HEK293 (cell line): ENCODE results near the gene PARD6B.

ENCODE experiments used
- CTCF ChIA-PET: fragments of 350-600 bp; formaldehyde crosslinking; extraction: SDS; loops from one replicate; lab custom pipeline; 2021; ENCODE audit warnings: antibody characterized with exemption; lab: Yijun Ruan, JAX
- POLR2A ChIA-PET: fragments of 300-600 bp; formaldehyde crosslinking; extraction: SDS; loops from one replicate; lab custom pipeline; 2020; ENCODE audit warnings: antibody characterized with exemption, inconsistent platforms; lab: Yijun Ruan, JAX
- H3K27ac ChIP-seq: fragments of 200-500 bp; sonication (Bioruptor generic); 2 replicates; pipeline ENCODE4 v1.5.1; 2014; ENCODE audit warnings: low read depth, low read length, control low read depth, inconsistent platforms; ENCODE audit errors: extremely low read depth
- H3K36me3 ChIP-seq, 2 experiments: fragments of 200-500 bp in 1 of 2; sonication (Bioruptor generic) in 1 of 2; 1 replicate in 1 of 2; 2 replicates in 1 of 2; pipeline ENCODE4 v1.5.1; 2014 to 2017; ENCODE audit warnings: inconsistent platforms in 2 of 2, low read length in 2 of 2; ENCODE audit not compliant: control insufficient read depth in 2 of 2, insufficient read depth in 1 of 2
- H3K4me1 ChIP-seq: fragments of 200-500 bp; sonication (Bioruptor generic); 2 replicates; pipeline ENCODE4 v1.5.1; 2014; ENCODE audit warnings: mild to moderate bottlenecking, low read length, inconsistent platforms; ENCODE audit not compliant: control insufficient read depth, insufficient read depth
- H3K4me3 ChIP-seq: 2 replicates; pipeline ENCODE4 v1.5.1; 2011; ENCODE audit warnings: low read depth, mild to moderate bottlenecking, control low read depth, low read length, moderate library complexity
- H3K9me3 ChIP-seq: fragments of 200-500 bp; sonication (Bioruptor generic); 2 replicates; pipeline ENCODE4 v1.5.1; 2014; ENCODE audit warnings: low read depth, low read length, inconsistent platforms; ENCODE audit not compliant: control insufficient read depth, insufficient read depth
- ZBTB17 ChIP-seq: fragments of 450-650 bp; formaldehyde crosslinking; IDR thresholded peaks from 2 replicates; pipeline ENCODE4 v1.5.1; 2016; ENCODE audit warnings: missing biosample characterization, missing genetic modification characterization
- ZFHX2 ChIP-seq: fragments of 450-650 bp; formaldehyde crosslinking; conservative IDR thresholded peaks from 2 replicates; pipeline ENCODE4 v1.5.1; 2016; ENCODE audit warnings: missing biosample characterization, missing genetic modification characterization
- ZNF311 ChIP-seq: fragments of 450-650 bp; formaldehyde crosslinking; IDR thresholded peaks from 2 replicates; pipeline ENCODE4 v1.5.1; 2017; ENCODE audit warnings: missing biosample characterization, missing genetic modification characterization, borderline replicate concordance
- ZNF341 ChIP-seq: fragments of 450-650 bp; formaldehyde crosslinking; IDR thresholded peaks from 2 replicates; pipeline ENCODE4; 2016; ENCODE audit warnings: low read depth, missing biosample characterization, missing genetic modification characterization
- ZNF350 ChIP-seq: fragments of 450-650 bp; formaldehyde crosslinking; IDR thresholded peaks from 2 replicates; pipeline ENCODE4 v1.5.0; 2017; ENCODE audit warnings: missing biosample characterization, mild to moderate bottlenecking, missing genetic modification characterization
- ZNF37A ChIP-seq: fragments of 450-650 bp; IDR thresholded peaks from 2 replicates; pipeline ENCODE4 v1.5.1; 2018; ENCODE audit warnings: missing biosample characterization, missing genetic modification characterization
- ZNF391 ChIP-seq: fragments of 450-650 bp; formaldehyde crosslinking; IDR thresholded peaks from 2 replicates; pipeline ENCODE4 v1.5.1; 2016; ENCODE audit warnings: low read depth, missing biosample characterization, missing genetic modification characterization, borderline replicate concordance
- ZNF433 ChIP-seq: fragments of 450-650 bp; formaldehyde crosslinking; IDR thresholded peaks from 2 replicates; pipeline ENCODE4 v1.5.1; 2016; ENCODE audit warnings: missing biosample characterization, missing genetic modification characterization, low read depth
- ZNF521 ChIP-seq: fragments of 450-650 bp; formaldehyde crosslinking; IDR thresholded peaks from 2 replicates; pipeline ENCODE4 v1.5.1; 2017; ENCODE audit warnings: missing biosample characterization, mild to moderate bottlenecking, missing genetic modification characterization
- ZNF658 ChIP-seq: fragments of 450-650 bp; formaldehyde crosslinking; IDR thresholded peaks from 2 replicates; pipeline ENCODE4; 2016; ENCODE audit warnings: missing biosample characterization, missing genetic modification characterization
- ZNF670 ChIP-seq: fragments of 450-650 bp; formaldehyde crosslinking; IDR thresholded peaks from 2 replicates; pipeline ENCODE4 v1.5.1; 2016; ENCODE audit warnings: missing biosample characterization, missing genetic modification characterization, low read depth
- ZNF747 ChIP-seq: fragments of 450-650 bp; formaldehyde crosslinking; IDR thresholded peaks from 2 replicates; pipeline ENCODE4 v1.5.1; 2016; ENCODE audit warnings: missing biosample characterization, missing genetic modification characterization
- ZNF785 ChIP-seq: fragments of 450-650 bp; formaldehyde crosslinking; IDR thresholded peaks from 2 replicates; pipeline ENCODE4 v1.5.1; 2016; ENCODE audit warnings: missing biosample characterization, missing genetic modification characterization
- ZNF830 ChIP-seq: fragments of 450-650 bp; IDR thresholded peaks from 2 replicates; pipeline ENCODE4 v1.5.0; 2018; ENCODE audit warnings: missing biosample characterization, missing genetic modification characterization, low read depth, mild to moderate bottlenecking, moderate library complexity
- TF ChIP-seq, protein P1 (sequence below): fragments of 450-650 bp; formaldehyde crosslinking; IDR thresholded peaks from 2 replicates; pipeline ENCODE4 v1.5.1; 2016; ENCODE audit warnings: missing biosample characterization, missing genetic modification characterization
- TF ChIP-seq, protein P2 (sequence below): fragments of 450-650 bp; formaldehyde crosslinking; IDR thresholded peaks from 2 replicates; pipeline ENCODE4 v1.5.1; 2017; ENCODE audit warnings: missing biosample characterization, missing genetic modification characterization

Gene PARD6B

DNA sequence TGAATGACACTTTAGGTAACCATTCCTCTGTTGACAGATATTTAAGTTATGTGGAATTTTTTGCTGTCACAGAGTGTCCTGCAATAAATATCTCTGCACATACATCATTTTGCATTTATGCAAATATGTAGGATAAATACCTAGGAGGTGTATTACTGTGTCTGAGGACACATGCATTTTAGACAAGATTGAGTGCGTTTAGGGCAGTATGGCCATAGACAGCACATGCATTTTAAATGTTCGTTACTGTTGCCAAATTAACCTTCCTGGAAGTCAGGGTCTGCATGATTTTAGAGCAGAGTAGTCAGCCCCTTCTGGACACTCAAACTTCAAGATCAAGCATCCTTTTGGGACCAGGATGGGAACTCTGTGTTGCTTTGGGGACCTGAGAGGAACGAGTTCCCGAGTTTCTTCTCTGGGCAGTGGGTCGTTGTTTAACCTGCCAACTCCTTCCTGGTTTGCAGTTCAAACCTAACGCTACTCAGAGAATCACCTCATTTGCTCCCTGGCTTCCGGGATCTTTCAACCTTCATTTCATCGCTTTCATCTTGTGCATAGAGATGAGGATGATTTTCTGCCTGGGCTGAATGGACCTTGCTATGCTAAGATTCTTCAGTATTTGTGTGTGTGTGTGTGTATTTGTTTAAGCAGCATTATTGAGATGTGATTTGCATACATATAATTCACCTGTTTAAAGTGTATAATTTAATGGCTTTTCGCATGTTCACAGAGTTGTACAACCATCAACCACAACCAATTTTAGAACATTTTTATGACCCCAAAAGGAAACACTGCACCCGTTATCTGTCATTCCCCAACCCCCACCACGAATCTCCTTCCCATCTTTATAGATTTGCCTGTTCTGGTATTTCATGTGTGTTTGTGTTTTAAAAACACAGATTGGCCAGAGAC, 73.3 kb downstream of the PARD6B start:
- H3K4me1 ChIP-seq, result peaks cover 3% of the 10 kb centered on the region; the same call in 1 of the 2 replicates
- H3K27ac ChIP-seq, result no peak overlapping the region
- no peaks in the 10 kb centered on the region for H3K9me3 ChIP-seq
- ChIA-PET POLR2A (no interaction called here), CTCF (interaction anchor here (0.6 to 1.5 kb wide), 2 partner anchors 10 to 351 kb away, joined by 3 to 5 read pairs; partner anchors contain the start of gene BCAS4)
- no peak overlapping the region for H3K4me3 ChIP-seq
- H3K36me3 ChIP-seq, result no peaks in the 10 kb centered on the region; a peak in 1 of 3 replicates
- TF ChIP-seq ZNF670 (tag by site-specific recombination), result no peak
- TF ChIP-seq ZNF433, result no peak
- peak; percentile 56 for TF ChIP-seq ZBTB17 (tag by site-specific recombination)
- TF ChIP-seq, protein P1, sequence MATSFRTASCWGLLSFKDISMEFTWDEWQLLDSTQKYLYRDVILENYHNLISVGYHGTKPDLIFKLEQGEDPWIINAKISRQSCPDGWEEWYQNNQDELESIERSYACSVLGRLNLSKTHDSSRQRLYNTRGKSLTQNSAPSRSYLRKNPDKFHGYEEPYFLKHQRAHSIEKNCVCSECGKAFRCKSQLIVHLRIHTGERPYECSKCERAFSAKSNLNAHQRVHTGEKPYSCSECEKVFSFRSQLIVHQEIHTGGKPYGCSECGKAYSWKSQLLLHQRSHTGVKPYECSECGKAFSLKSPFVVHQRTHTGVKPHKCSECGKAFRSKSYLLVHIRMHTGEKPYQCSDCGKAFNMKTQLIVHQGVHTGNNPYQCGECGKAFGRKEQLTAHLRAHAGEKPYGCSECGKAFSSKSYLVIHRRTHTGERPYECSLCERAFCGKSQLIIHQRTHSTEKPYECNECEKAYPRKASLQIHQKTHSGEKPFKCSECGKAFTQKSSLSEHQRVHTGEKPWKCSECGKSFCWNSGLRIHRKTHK, result no peak

DNA sequence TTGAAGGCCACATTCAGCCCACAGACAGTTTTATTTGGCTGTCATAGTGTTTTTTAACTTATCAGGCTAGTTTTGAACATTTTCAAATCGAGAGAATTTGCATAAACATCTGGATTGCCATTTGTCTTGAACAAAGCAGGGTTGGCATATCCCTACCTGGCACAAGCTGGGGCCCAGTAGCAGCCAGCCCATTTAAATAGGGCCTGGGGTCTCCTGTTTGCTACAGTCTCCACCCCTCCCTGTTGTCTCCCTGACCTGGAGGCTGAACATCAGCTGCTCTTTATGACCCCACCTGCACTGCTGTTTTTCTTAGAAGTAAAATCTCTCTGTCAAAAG, 73.9 kb downstream of the PARD6B start:
- no peak for TF ChIP-seq ZNF350 (tag by site-specific recombination)
- no peak for TF ChIP-seq ZNF391 (tag by site-specific recombination)
- TF ChIP-seq, protein P2, sequence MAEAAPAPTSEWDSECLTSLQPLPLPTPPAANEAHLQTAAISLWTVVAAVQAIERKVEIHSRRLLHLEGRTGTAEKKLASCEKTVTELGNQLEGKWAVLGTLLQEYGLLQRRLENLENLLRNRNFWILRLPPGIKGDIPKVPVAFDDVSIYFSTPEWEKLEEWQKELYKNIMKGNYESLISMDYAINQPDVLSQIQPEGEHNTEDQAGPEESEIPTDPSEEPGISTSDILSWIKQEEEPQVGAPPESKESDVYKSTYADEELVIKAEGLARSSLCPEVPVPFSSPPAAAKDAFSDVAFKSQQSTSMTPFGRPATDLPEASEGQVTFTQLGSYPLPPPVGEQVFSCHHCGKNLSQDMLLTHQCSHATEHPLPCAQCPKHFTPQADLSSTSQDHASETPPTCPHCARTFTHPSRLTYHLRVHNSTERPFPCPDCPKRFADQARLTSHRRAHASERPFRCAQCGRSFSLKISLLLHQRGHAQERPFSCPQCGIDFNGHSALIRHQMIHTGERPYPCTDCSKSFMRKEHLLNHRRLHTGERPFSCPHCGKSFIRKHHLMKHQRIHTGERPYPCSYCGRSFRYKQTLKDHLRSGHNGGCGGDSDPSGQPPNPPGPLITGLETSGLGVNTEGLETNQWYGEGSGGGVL, result no peak
- no peak for TF ChIP-seq ZNF830 (tag by site-specific recombination)
- TF ChIP-seq ZNF37A (tag by site-specific recombination), result no peak
- TF ChIP-seq ZNF521 (tag by site-specific recombination), result no peak
- no peak for TF ChIP-seq ZFHX2 (tag by site-specific recombination)
- no peak for TF ChIP-seq ZNF747 (tag by site-specific recombination)
- no peak for TF ChIP-seq ZNF433
- TF ChIP-seq ZNF658, result no peak
- TF ChIP-seq ZNF311 (tag by site-specific recombination), result no peak
- TF ChIP-seq ZNF785 (tag by site-specific recombination), result no peak
- peaks cover 3% of the 10 kb centered on the region; the same call in 1 of the 2 replicates for H3K4me1 ChIP-seq
- H3K36me3 ChIP-seq, result no peaks in the 10 kb centered on the region; a peak in 1 of 3 replicates
- CTCF ChIA-PET, result no interaction called here
- POLR2A ChIA-PET, result no interaction called here
- no peak overlapping the region for H3K27ac ChIP-seq
- H3K4me3 ChIP-seq, result no peak overlapping the region
- no peaks in the 10 kb centered on the region for H3K9me3 ChIP-seq

DNA sequence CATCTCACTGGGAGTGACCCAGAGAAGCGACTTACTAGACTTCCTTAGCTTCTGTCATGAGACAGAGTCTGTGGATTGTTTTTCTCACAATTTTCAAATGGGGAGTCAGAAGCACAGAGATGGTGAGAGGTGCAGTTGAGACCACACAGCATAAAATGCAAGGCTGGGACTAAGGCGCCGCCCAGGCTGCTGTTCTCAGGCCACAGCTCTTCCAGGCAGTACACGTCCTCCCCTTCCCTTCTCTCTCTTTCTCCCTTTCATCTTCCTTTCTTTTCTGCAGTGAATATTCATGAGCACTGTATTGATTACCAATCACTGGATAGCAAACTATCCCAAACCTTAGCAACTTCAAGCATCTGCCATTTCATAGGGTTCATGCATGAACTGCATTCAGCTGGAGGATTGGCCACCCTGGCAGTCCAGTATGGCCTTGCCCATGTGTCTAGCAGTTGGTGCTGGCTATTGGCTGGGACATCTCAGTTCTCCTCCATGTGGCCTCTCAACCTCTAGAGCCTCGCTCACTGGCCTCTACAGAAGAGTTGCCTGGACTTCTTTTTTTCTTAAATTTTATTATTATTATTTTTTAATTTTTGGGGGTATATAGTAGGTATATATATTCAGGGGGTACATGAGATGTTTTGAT, 74.9 kb downstream of the PARD6B start:
- CTCF ChIA-PET, result interaction anchor here (0.6 kb wide), 2 partner anchors 174 to 180 kb away, joined by 3 read pairs; no protein-coding TSS in a partner anchor
- Histone ChIP-seq H3K4me1 (peaks cover 3% of the 10 kb centered on the region; the same call in 1 of the 2 replicates), H3K36me3 (no peaks in the 10 kb centered on the region; a peak in 1 of 3 replicates), H3K27ac (no peak overlapping the region), H3K4me3 (no peak overlapping the region), H3K9me3 (no peaks in the 10 kb centered on the region)
- TF ChIP-seq ZNF350 (tag by site-specific recombination) (no peak), ZNF341 (peak; percentile 80)
- POLR2A ChIA-PET, result no interaction called here
